GM12878 (cell line): ENCODE data around the gene AURKAIP1. TPM values are rescaled to one million over a fixed set of nuclear protein-coding genes. Genes with fewer than 3 reads are reported as not detected.

Experiments
- BACH1 ChIP-seq: fragments of 450-650 bp; IDR thresholded peaks from 2 replicates; pipeline ENCODE4 v1.6.1; 2017; ENCODE audit warnings: mild to moderate bottlenecking, borderline replicate concordance
- DPF2 ChIP-seq: fragments of 450-650 bp; IDR thresholded peaks from 2 replicates; pipeline ENCODE4 v1.6.1; 2017; ENCODE audit warnings: mild to moderate bottlenecking
- SMAD5 ChIP-seq: IDR thresholded peaks from 2 replicates; pipeline ENCODE4 v1.6.1; 2016; ENCODE audit warnings: antibody characterized with exemption, low read depth
- STAT1 ChIP-seq: fragments of 450-650 bp; conservative IDR thresholded peaks from 2 replicates; pipeline ENCODE4 v1.6.1; 2014; ENCODE audit warnings: antibody characterized with exemption, mild to moderate bottlenecking
- ZBED1 ChIP-seq: IDR thresholded peaks from 2 replicates; pipeline ENCODE4 v1.6.1; 2016; ENCODE audit warnings: borderline replicate concordance
- ZZZ3 ChIP-seq: IDR thresholded peaks from 2 replicates; pipeline ENCODE4 v1.6.1; 2011; ENCODE audit warnings: low read depth; ENCODE audit not compliant: control insufficient read depth, insufficient read length
- polyA plus RNA-seq, 11 experiments: library from polyadenylated mRNA; depleted of rRNA in 4 of 11; unstranded in 6 of 11; stranded (reverse) in 5 of 11; fragments of >200 nt; fragmentation: Nextera tagmentation in 4 of 11; fragmentation: Illumina TruSeq in 1 of 11; extraction: Ambion mirVana in 4 of 11; extraction: Trizol in 1 of 11; gene quantifications; 1 replicate in 1 of 11; 2 replicates in 10 of 11; pipeline versions ENCODE4 v1.2.1 to v1.2.3, GENCODE V29; 2011 to 2016; ENCODE audit warnings: inconsistent platforms in 2 of 11, missing spikeins in 2 of 11, low read depth in 1 of 11
- total RNA-seq, 4 experiments: library from RNA; depleted of rRNA in 3 of 4; stranded (reverse); fragments of >200 nt in 3 of 4; fragmentation: Illumina TruSeq in 1 of 4; extraction: Trizol in 1 of 4; gene quantifications; 2 replicates each; pipeline versions ENCODE4 v1.2.1 to v1.2.3, GENCODE V29; 2013 to 2021
- TF ChIP-seq, protein P1 (sequence below): IDR thresholded peaks from 2 replicates; pipeline ENCODE4 v1.6.1; 2012; ENCODE audit warnings: low read length, inconsistent platforms
- TF ChIP-seq, protein P2 (sequence below): fragments of 450-650 bp; IDR thresholded peaks from 2 replicates; pipeline ENCODE4 v1.6.1; 2017; ENCODE audit warnings: low read depth, mild to moderate bottlenecking, moderate library complexity
- TF ChIP-seq, protein P3 (sequence below): fragments of 450-650 bp; IDR thresholded peaks from 2 replicates; pipeline ENCODE4 v1.6.1; 2018; ENCODE audit warnings: borderline replicate concordance, mild to moderate bottlenecking; ENCODE audit not compliant: partially characterized antibody
- TF ChIP-seq, protein P4 (sequence below), 3 experiments: IDR thresholded peaks in 2 of 3; conservative IDR thresholded peaks in 1 of 3; 2 replicates each; pipeline ENCODE4 v1.5.1; 2011; ENCODE audit warnings: low read depth in 3 of 3, low read length in 3 of 3, mild to moderate bottlenecking in 3 of 3, control low read depth in 2 of 3, moderate library complexity in 2 of 3, inconsistent platforms in 1 of 3, mixed read lengths in 1 of 3; ENCODE audit not compliant: control insufficient read depth in 2 of 3, insufficient read depth in 1 of 3; ENCODE audit errors: extremely low read depth in 1 of 3
- TF ChIP-seq, protein P5 (sequence below): fragments of 450-650 bp; IDR thresholded peaks from 2 replicates; pipeline ENCODE4 v1.6.1; 2017; ENCODE audit warnings: mild to moderate bottlenecking, moderate library complexity
- TF ChIP-seq, protein P6 (sequence below): fragments of 450-650 bp; formaldehyde crosslinking; IDR thresholded peaks from 2 replicates; pipeline ENCODE4 v1.4.0; 2020; ENCODE audit warnings: mild to moderate bottlenecking, moderate library complexity

AURKAIP1 gene
- total and polyA plus RNA-seq, 10 of the 15 experiments (the other 5 are each of a cell fraction or from before 2014, with no cell fraction given): 6.5 to 366 (median 120) TPM

DNA sequence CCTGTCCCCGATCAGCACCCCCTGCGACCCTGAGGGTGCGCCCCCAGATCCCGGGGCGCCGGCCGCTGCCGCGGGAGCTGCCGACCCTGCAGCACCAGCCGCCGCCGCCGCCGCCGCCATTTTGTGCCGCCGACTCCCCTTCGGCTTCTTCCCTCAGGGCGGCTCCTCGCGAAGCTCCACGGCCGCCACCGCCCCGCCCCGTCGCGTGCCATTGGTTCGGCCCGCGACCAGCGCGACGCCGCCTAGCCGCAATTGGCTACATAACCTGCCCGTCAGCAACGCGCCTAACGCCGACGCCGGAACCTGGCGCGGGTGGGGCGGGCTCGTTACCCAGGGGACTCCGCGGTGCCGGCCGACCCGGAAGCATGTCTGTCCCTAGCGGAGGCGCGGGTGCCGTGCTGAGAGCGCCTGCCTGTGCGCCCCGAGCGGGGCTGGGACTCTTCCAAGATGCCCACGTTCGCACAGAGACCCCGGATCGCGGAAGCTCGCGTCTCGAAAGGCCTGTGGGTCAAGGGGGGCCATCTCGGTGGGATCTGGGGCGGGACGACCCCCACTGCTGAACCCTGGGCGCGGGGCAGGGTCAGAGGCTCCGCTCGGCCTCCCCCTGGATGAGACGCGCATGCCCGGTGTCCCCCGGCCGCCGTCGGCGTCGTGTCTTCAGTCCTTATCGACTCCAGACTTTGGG is 24.3 kb upstream of the AURKAIP1 start, which contains the start of gene CCNL2 (continued):
- TF ChIP-seq, protein P1, sequence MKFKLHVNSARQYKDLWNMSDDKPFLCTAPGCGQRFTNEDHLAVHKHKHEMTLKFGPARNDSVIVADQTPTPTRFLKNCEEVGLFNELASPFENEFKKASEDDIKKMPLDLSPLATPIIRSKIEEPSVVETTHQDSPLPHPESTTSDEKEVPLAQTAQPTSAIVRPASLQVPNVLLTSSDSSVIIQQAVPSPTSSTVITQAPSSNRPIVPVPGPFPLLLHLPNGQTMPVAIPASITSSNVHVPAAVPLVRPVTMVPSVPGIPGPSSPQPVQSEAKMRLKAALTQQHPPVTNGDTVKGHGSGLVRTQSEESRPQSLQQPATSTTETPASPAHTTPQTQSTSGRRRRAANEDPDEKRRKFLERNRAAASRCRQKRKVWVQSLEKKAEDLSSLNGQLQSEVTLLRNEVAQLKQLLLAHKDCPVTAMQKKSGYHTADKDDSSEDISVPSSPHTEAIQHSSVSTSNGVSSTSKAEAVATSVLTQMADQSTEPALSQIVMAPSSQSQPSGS: no peak
- TF ChIP-seq DPF2 (peak; percentile 99), ZBED1 (peak; percentile 32; the same call in 1 of the 2 replicates), BACH1 (peak; percentile 61), ZZZ3 (no peak), SMAD5 (peak; percentile 72; the same call in 1 of the 2 replicates), STAT1 (peak; percentile 21; the same call in 1 of the 2 replicates)
- TF ChIP-seq, protein P2, sequence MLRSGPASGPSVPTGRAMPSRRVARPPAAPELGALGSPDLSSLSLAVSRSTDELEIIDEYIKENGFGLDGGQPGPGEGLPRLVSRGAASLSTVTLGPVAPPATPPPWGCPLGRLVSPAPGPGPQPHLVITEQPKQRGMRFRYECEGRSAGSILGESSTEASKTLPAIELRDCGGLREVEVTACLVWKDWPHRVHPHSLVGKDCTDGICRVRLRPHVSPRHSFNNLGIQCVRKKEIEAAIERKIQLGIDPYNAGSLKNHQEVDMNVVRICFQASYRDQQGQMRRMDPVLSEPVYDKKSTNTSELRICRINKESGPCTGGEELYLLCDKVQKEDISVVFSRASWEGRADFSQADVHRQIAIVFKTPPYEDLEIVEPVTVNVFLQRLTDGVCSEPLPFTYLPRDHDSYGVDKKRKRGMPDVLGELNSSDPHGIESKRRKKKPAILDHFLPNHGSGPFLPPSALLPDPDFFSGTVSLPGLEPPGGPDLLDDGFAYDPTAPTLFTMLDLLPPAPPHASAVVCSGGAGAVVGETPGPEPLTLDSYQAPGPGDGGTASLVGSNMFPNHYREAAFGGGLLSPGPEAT: 0 out of 2 replicates have a peak, but pooled peaks have one; percentile 16
- TF ChIP-seq, protein P3, sequence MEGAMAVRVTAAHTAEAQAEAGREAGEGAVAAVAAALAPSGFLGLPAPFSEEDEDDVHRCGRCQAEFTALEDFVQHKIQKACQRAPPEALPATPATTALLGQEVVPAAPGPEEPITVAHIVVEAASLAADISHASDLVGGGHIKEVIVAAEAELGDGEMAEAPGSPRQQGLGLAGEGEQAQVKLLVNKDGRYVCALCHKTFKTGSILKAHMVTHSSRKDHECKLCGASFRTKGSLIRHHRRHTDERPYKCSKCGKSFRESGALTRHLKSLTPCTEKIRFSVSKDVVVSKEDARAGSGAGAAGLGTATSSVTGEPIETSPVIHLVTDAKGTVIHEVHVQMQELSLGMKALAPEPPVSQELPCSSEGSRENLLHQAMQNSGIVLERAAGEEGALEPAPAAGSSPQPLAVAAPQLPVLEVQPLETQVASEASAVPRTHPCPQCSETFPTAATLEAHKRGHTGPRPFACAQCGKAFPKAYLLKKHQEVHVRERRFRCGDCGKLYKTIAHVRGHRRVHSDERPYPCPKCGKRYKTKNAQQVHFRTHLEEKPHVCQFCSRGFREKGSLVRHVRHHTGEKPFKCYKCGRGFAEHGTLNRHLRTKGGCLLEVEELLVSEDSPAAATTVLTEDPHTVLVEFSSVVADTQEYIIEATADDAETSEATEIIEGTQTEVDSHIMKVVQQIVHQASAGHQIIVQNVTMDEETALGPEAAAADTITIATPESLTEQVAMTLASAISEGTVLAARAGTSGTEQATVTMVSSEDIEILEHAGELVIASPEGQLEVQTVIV: peak; percentile 86
- TF ChIP-seq, protein P4, sequence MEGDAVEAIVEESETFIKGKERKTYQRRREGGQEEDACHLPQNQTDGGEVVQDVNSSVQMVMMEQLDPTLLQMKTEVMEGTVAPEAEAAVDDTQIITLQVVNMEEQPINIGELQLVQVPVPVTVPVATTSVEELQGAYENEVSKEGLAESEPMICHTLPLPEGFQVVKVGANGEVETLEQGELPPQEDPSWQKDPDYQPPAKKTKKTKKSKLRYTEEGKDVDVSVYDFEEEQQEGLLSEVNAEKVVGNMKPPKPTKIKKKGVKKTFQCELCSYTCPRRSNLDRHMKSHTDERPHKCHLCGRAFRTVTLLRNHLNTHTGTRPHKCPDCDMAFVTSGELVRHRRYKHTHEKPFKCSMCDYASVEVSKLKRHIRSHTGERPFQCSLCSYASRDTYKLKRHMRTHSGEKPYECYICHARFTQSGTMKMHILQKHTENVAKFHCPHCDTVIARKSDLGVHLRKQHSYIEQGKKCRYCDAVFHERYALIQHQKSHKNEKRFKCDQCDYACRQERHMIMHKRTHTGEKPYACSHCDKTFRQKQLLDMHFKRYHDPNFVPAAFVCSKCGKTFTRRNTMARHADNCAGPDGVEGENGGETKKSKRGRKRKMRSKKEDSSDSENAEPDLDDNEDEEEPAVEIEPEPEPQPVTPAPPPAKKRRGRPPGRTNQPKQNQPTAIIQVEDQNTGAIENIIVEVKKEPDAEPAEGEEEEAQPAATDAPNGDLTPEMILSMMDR (IDR thresholded peaks at IDR 0.05 in 2 of 3, conservative IDR thresholded peaks at IDR 0.05 in 1 of 3; ENCODE audit: control insufficient read depth in 2 of 3, extremely low read depth in 1 of 3, insufficient read depth in 1 of 3, low read depth in 3 of 3, low read length in 3 of 3): peak; percentile 38 to 71 (median 55); a peak in 5 of 6 replicates
- TF ChIP-seq, protein P5, sequence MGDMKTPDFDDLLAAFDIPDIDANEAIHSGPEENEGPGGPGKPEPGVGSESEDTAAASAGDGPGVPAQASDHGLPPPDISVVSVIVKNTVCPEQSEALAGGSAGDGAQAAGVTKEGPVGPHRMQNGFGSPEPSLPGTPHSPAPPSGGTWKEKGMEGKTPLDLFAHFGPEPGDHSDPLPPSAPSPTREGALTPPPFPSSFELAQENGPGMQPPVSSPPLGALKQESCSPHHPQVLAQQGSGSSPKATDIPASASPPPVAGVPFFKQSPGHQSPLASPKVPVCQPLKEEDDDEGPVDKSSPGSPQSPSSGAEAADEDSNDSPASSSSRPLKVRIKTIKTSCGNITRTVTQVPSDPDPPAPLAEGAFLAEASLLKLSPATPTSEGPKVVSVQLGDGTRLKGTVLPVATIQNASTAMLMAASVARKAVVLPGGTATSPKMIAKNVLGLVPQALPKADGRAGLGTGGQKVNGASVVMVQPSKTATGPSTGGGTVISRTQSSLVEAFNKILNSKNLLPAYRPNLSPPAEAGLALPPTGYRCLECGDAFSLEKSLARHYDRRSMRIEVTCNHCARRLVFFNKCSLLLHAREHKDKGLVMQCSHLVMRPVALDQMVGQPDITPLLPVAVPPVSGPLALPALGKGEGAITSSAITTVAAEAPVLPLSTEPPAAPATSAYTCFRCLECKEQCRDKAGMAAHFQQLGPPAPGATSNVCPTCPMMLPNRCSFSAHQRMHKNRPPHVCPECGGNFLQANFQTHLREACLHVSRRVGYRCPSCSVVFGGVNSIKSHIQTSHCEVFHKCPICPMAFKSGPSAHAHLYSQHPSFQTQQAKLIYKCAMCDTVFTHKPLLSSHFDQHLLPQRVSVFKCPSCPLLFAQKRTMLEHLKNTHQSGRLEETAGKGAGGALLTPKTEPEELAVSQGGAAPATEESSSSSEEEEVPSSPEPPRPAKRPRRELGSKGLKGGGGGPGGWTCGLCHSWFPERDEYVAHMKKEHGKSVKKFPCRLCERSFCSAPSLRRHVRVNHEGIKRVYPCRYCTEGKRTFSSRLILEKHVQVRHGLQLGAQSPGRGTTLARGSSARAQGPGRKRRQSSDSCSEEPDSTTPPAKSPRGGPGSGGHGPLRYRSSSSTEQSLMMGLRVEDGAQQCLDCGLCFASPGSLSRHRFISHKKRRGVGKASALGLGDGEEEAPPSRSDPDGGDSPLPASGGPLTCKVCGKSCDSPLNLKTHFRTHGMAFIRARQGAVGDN: peak; percentile 33
- TF ChIP-seq, protein P6, sequence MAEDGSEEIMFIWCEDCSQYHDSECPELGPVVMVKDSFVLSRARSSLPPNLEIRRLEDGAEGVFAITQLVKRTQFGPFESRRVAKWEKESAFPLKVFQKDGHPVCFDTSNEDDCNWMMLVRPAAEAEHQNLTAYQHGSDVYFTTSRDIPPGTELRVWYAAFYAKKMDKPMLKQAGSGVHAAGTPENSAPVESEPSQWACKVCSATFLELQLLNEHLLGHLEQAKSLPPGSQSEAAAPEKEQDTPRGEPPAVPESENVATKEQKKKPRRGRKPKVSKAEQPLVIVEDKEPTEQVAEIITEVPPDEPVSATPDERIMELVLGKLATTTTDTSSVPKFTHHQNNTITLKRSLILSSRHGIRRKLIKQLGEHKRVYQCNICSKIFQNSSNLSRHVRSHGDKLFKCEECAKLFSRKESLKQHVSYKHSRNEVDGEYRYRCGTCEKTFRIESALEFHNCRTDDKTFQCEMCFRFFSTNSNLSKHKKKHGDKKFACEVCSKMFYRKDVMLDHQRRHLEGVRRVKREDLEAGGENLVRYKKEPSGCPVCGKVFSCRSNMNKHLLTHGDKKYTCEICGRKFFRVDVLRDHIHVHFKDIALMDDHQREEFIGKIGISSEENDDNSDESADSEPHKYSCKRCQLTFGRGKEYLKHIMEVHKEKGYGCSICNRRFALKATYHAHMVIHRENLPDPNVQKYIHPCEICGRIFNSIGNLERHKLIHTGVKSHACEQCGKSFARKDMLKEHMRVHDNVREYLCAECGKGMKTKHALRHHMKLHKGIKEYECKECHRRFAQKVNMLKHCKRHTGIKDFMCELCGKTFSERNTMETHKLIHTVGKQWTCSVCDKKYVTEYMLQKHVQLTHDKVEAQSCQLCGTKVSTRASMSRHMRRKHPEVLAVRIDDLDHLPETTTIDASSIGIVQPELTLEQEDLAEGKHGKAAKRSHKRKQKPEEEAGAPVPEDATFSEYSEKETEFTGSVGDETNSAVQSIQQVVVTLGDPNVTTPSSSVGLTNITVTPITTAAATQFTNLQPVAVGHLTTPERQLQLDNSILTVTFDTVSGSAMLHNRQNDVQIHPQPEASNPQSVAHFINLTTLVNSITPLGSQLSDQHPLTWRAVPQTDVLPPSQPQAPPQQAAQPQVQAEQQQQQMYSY (CRISPR knock-in tag): no peak
